PC-9 (cell line): Measurements from ENCODE around the gene EEF1B2.

ENCODE experiments used
- EZH2 ChIP-seq: fragments of 200-600 bp; sonication (generic); IDR thresholded peaks from 2 replicates; pipeline ENCODE4 v1.8.0; 2017; ENCODE audit warnings: antibody characterized with exemption, low read depth
- TF ChIP-seq, protein P1 (sequence below): fragments of 200-600 bp; sonication (generic); conservative IDR thresholded peaks from 2 replicates; pipeline ENCODE4 v1.6.1; 2017; ENCODE audit warnings: mixed run types, antibody characterized with exemption, mild to moderate bottlenecking, moderate library complexity

DNA sequence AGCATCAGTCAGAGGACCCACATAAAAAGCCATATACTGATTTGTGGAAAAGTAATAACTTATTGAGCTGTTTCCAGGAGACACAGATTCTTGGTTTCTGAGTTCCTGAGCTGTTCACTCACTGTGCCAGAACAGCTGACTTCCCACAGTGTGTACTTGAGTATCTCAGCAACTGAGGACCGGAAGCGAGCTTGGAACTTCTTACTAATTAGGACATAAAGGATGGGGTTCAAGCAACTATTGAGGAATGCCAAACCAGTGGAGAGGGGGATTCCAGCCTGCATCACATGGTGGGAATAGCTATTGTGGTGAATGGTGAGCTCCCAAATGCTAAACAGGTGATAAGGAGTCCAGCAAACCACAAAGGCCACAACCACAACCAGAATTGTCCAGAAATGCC is 16.4 kb downstream of the EEF1B2 start:
- TF ChIP-seq, protein P1, sequence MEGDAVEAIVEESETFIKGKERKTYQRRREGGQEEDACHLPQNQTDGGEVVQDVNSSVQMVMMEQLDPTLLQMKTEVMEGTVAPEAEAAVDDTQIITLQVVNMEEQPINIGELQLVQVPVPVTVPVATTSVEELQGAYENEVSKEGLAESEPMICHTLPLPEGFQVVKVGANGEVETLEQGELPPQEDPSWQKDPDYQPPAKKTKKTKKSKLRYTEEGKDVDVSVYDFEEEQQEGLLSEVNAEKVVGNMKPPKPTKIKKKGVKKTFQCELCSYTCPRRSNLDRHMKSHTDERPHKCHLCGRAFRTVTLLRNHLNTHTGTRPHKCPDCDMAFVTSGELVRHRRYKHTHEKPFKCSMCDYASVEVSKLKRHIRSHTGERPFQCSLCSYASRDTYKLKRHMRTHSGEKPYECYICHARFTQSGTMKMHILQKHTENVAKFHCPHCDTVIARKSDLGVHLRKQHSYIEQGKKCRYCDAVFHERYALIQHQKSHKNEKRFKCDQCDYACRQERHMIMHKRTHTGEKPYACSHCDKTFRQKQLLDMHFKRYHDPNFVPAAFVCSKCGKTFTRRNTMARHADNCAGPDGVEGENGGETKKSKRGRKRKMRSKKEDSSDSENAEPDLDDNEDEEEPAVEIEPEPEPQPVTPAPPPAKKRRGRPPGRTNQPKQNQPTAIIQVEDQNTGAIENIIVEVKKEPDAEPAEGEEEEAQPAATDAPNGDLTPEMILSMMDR = no peak
- no peak for TF ChIP-seq EZH2
